CD4-positive, alpha-beta T cell (primary cell): ENCODE data around the gene VPS9D1. TPM values are rescaled to one million over a fixed set of nuclear protein-coding genes. Genes with fewer than 3 reads are reported as not detected.
"Not testable (repeated sequence)": the region's sequence is repeated elsewhere in the genome, so short reads cannot be mapped to it uniquely, and the experiment has no call there.

ENCODE experiments used
- ATAC-seq: fragments of 200-7000 bp; cut with Tn5 transposase; one replicate; pipeline ENCODE4 v1.10.0; 2022; ENCODE audit warnings: mild to moderate bottlenecking; ENCODE audit not compliant: poor library complexity
- CTCF ChIA-PET: fragments of 350-600 bp; sonication (Branson Sonifier 250); formaldehyde crosslinking; loops from one replicate; lab custom pipeline; 2021; ENCODE audit warnings: antibody characterized with exemption, inconsistent platforms; lab: Charles Lee
- POLR2A ChIA-PET: fragments of 350-600 bp; sonication (Branson Sonifier 250); formaldehyde crosslinking; loops from one replicate; lab custom pipeline; 2021; ENCODE audit warnings: antibody characterized with exemption, inconsistent platforms; lab: Charles Lee
- DNase-seq, 14 experiments: peaks; one replicate each; pipeline ENCODE4 v3.0.0-alpha.2; 2013 to 2020; ENCODE audit warnings: mixed read lengths in 2 of 14
- H3K27ac ChIP-seq, 2 donors: one replicate each; pipeline versions ENCODE4 v1.5.1 to v1.7.0; 2013; ENCODE audit warnings: low read length in 2 of 2, low read depth in 1 of 2, mild to moderate bottlenecking in 1 of 2
- H3K27me3 ChIP-seq, 2 experiments: 1 replicate in 1 of 2; 2 replicates in 1 of 2; pipeline versions ENCODE4 v1.6.1 to v1.7.0; 2013; ENCODE audit warnings: low read length in 2 of 2, control low read depth in 1 of 2, mild to moderate bottlenecking in 1 of 2, moderate library complexity in 1 of 2; ENCODE audit not compliant: insufficient read depth in 2 of 2, control insufficient read depth in 1 of 2
- H3K36me3 ChIP-seq: one replicate; pipeline ENCODE4 v1.6.1; 2013; ENCODE audit warnings: low read length, control low read depth; ENCODE audit not compliant: insufficient read depth
- H3K4me1 ChIP-seq: one replicate; pipeline ENCODE4 v1.6.1; 2013; ENCODE audit warnings: low read length, control low read depth; ENCODE audit not compliant: insufficient read depth
- H3K4me3 ChIP-seq: one replicate; pipeline ENCODE4 v1.5.1; 2013; ENCODE audit warnings: mild to moderate bottlenecking, low read length, moderate library complexity
- H3K9me3 ChIP-seq, 2 experiments: 1 replicate in 1 of 2; 2 replicates in 1 of 2; pipeline versions ENCODE4 v1.6.1 to v1.7.0; 2013; ENCODE audit warnings: low read length in 2 of 2, mild to moderate bottlenecking in 2 of 2, control low read depth in 1 of 2, moderate library complexity in 1 of 2; ENCODE audit not compliant: control insufficient read depth in 1 of 2, insufficient read depth in 1 of 2
- H3K27ac Mint-ChIP-seq: one replicate; pipeline ENCODE4 v1.8.0; 2020; ENCODE audit warnings: mixed read lengths
- H3K27me3 Mint-ChIP-seq: one replicate; pipeline ENCODE4 v1.8.0; 2021; ENCODE audit warnings: mixed read lengths
- H3K36me3 Mint-ChIP-seq: one replicate; pipeline ENCODE4 v1.8.0; 2021; ENCODE audit warnings: low read depth, mixed read lengths
- H3K4me1 Mint-ChIP-seq: one replicate; pipeline ENCODE4 v1.8.0; 2021; ENCODE audit warnings: low read depth, mixed read lengths
- H3K4me3 Mint-ChIP-seq: one replicate; pipeline ENCODE4 v1.8.0; 2020; ENCODE audit warnings: mild to moderate bottlenecking, mixed read lengths
- H3K9me3 Mint-ChIP-seq: one replicate; pipeline ENCODE4 v1.8.0; 2020; ENCODE audit warnings: mixed read lengths
- intact Hi-C, 2 experiments: fragments of 100-400 bp; cut with DNase I in 1 of 2; cut with micrococcal nuclease in 1 of 2; formaldehyde crosslinking; loops; one replicate each; pipeline versions ENCODE4 v1.15.1 to v1.9.0; 2023 to 2025; cut with DNase I, micrococcal nuclease
- total RNA-seq, 174 experiments: library from RNA in 2 of 174; stranded (reverse) in 2 of 174; gene quantifications; one replicate each; pipeline ENCODE4 v1.2.3 and lab custom pipeline; 2021 to 2026
- TF ChIP-seq, protein P1 (sequence below): fragments of 200-600 bp; IDR thresholded peaks from one replicate; pipeline ENCODE4 v1.8.0; 2022; ENCODE audit warnings: antibody characterized with exemption, mild to moderate bottlenecking

VPS9D1 gene
- total RNA-seq, 2 experiments from 2014 or later = 18.5 to 21.8 TPM

DNA sequence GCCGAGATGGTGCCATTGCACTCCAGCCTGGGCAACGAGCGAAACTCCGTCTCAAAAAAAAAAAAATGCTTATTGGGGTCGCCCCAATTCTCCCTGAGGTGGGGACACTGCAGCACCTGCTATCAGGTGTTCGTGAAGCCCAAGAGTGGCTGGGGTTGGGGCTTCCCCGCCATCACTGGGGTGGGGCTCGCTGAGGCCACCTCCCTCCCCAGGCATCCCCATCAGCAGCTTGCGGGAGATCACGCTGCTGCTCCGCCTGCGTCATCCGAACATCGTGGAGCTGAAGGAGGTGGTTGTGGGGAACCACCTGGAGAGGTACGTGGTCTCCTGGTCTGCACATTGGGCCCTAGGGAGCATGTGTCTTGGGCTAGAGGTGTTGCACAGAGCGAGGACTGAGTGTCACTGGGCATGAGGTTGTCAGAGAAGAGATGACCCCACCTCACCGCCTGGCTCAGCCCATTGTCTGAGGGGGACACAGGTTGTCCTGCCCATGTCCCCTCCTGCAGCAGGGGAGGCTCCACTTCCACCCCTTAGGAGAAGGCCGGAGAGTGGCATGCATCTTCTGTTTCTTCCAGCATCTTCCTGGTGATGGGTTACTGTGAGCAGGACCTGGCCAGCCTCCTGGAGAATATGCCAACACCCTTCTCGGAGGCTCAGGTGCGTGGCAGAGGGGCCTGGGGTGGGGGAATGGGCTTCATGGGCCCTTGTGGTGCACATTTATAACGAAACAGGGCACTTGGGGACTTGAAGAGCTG lies 29.3 kb downstream of the VPS9D1 start:
- Histone ChIP-seq H3K9me3 (no peaks in the 10 kb centered on the region), H3K4me3 (no peak overlapping the region), H3K4me1 (peaks cover 21% of the 10 kb centered on the region), H3K27me3 (no peaks in the 10 kb centered on the region), H3K27ac (no peak overlapping the region), H3K36me3 (peaks cover 33% of the 10 kb centered on the region)
- ATAC-seq = no peak
- H3K9me3 Mint-ChIP-seq = no peaks in the 10 kb centered on the region
- TF ChIP-seq, protein P1, sequence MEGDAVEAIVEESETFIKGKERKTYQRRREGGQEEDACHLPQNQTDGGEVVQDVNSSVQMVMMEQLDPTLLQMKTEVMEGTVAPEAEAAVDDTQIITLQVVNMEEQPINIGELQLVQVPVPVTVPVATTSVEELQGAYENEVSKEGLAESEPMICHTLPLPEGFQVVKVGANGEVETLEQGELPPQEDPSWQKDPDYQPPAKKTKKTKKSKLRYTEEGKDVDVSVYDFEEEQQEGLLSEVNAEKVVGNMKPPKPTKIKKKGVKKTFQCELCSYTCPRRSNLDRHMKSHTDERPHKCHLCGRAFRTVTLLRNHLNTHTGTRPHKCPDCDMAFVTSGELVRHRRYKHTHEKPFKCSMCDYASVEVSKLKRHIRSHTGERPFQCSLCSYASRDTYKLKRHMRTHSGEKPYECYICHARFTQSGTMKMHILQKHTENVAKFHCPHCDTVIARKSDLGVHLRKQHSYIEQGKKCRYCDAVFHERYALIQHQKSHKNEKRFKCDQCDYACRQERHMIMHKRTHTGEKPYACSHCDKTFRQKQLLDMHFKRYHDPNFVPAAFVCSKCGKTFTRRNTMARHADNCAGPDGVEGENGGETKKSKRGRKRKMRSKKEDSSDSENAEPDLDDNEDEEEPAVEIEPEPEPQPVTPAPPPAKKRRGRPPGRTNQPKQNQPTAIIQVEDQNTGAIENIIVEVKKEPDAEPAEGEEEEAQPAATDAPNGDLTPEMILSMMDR = no peak
- no peak overlapping the region for H3K4me3 Mint-ChIP-seq
- POLR2A ChIA-PET = no interaction called here
- CTCF ChIA-PET = no interaction called here
- no peak overlapping the region for H3K27ac Mint-ChIP-seq
- peaks cover 49% of the 10 kb centered on the region for H3K36me3 Mint-ChIP-seq
- intact Hi-C loops = no loop called here
- peak in 1 of 14 experiments; percentile 24 for DNase-seq
- H3K4me1 Mint-ChIP-seq = peaks cover 9% of the 10 kb centered on the region
- no peaks in the 10 kb centered on the region for H3K27me3 Mint-ChIP-seq

DNA sequence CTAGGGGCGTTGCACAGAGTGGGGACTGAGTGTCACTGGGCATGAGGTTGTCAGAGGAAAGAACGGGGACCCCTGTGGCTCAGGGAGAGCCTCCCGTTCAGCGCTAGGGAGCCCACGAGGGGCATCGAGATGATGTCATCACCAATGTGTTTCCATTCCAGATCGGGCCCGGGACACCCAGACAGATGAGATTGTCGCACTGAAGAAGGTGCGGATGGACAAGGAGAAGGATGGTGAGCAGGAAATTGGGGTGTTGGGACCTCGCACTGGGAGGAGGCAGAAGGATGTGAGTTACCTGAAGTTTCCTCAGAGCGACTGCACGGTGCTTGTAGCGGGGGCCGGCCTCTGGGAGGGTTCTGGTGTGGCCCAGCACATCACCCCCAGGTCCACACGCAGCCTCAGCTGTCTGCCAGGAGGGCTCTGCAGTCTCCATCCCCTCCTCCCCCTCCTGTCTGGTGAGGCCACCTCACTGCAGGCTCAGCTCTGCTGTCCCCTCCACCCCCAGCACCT lies 30.3 kb downstream of the VPS9D1 start:
- H3K27ac ChIP-seq = no peak overlapping the region
- peak in 1 of 14 experiments; percentile 16 for DNase-seq
- peaks cover 9% of the 10 kb centered on the region for H3K4me1 Mint-ChIP-seq
- no peaks in the 10 kb centered on the region for H3K27me3 ChIP-seq
- peaks cover 45% of the 10 kb centered on the region for H3K36me3 Mint-ChIP-seq
- no peak overlapping the region for H3K27ac Mint-ChIP-seq
- TF ChIP-seq, protein P1 = no peak
- no peak for ATAC-seq
- intact Hi-C loops = no loop called here
- H3K36me3 ChIP-seq = peaks cover 33% of the 10 kb centered on the region
- H3K4me1 ChIP-seq = peaks cover 20% of the 10 kb centered on the region
- H3K9me3 ChIP-seq = no peaks in the 10 kb centered on the region
- no peak overlapping the region for H3K4me3 Mint-ChIP-seq
- H3K4me3 ChIP-seq = no peak overlapping the region
- no peaks in the 10 kb centered on the region for H3K9me3 Mint-ChIP-seq
- POLR2A ChIA-PET = no interaction called here
- H3K27me3 Mint-ChIP-seq = no peaks in the 10 kb centered on the region
- CTCF ChIA-PET = interaction anchor here (1.7 kb wide), 1 partner anchor 10 kb away, joined by 5 read pairs; no protein-coding TSS in a partner anchor

DNA sequence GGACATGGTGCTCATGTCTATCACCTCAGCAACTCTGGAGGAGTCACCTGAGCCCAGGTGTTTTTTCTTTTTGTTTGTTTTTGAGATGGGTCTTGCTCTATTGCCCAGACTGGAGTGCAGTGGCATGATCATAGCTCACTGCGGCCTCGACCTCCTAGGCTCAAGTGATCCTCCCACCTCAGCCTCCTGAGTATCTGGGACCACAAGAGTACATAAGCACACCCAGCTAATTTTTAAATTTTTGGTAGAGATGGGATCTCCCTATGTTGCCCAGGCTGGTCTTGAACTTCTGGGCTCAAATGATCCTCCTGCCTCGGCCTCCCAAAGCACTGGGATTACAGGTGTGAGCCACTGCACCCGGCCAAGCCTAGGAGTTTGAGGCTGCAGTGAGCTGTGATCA lies 31.1 kb downstream of the VPS9D1 start:
- H3K9me3 ChIP-seq, POLR2A ChIA-PET, DNase-seq, H3K4me3 Mint-ChIP-seq, H3K27me3 Mint-ChIP-seq, ATAC-seq, intact Hi-C loops, H3K4me1 Mint-ChIP-seq, H3K9me3 Mint-ChIP-seq, H3K27ac Mint-ChIP-seq, H3K4me3 ChIP-seq, H3K27ac ChIP-seq, H3K27me3 ChIP-seq: not testable (repeated sequence)
- H3K36me3 ChIP-seq = peaks cover 33% of the 10 kb centered on the region
- peaks cover 20% of the 10 kb centered on the region for H3K4me1 ChIP-seq
- CTCF ChIA-PET = interaction anchor here (1.7 kb wide), 1 partner anchor 10 kb away, joined by 5 read pairs; no protein-coding TSS in a partner anchor
- H3K36me3 Mint-ChIP-seq = peaks cover 38% of the 10 kb centered on the region
